GM18507 (cell line): ENCODE data around the gene ENOX1.

Experiments
- DNase-seq: peaks from one replicate; pipeline ENCODE4 v3.0.0; 2011; ENCODE audit warnings: low read depth; ENCODE audit not compliant: insufficient read length; ENCODE audit errors: extremely low spot score
- FAIRE-seq: peaks from 2 replicates; lab custom pipeline; 2011; peaks lifted over from hg19 to GRCh38; lab: Jason Lieb, UNC

Gene ENOX1

DNA sequence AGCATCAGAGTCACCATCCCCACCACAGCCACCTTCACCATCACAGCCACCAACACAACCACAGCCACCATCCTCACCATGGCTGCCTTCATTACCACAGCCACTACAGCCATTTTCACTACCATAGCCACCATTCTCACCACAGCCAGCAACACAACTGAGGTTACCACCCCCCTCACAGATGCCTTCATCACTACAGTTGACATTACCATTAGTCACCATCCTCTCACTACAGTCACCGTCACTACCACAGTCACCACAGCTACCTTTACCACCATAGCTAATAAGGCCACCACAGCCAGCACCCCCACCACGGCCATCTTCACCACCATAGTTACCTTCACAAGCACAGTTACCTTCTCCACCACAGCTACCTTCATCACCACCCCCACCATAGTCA, 493.8 kb downstream of the ENOX1 start:
- DNase-seq (no peak), FAIRE-seq (no peak)

DNA sequence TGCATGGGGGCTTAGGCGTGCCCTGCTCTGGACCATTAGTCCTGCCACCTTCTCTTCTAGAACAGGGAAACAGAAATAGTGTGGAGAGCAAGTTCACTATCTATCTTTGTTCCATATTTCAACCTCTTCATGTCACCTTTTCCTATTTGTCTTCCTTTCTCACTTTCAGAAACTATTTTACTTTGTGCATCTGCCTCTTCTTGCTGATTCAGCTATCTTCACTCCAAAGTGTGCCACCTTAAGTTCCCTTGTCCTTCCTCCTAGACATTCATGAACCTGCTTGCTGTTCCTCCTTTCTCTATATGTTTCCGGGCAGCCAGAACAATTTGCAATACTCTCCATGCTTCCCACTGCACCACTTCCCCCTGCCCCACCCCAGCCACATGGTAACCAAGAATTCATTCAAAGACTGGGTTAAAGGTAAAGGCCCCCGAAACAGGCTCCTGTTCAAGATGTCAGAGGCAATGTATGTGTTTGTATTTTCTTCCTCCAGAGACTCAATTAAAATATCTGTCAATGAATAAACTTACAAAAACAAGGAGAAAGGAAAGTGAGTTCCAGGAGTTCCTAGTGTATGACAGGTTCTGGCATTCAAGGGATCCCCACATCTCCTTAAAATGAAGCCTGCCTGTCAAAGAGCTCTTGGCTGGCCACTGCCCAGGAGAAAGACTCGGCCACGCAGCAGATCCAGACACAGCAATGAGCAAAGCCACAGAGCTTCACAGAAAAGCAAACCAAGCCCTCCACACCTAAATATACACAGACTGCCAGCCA, 495.3 kb downstream of the ENOX1 start:
- no peak for DNase-seq
- no peak for FAIRE-seq

DNA sequence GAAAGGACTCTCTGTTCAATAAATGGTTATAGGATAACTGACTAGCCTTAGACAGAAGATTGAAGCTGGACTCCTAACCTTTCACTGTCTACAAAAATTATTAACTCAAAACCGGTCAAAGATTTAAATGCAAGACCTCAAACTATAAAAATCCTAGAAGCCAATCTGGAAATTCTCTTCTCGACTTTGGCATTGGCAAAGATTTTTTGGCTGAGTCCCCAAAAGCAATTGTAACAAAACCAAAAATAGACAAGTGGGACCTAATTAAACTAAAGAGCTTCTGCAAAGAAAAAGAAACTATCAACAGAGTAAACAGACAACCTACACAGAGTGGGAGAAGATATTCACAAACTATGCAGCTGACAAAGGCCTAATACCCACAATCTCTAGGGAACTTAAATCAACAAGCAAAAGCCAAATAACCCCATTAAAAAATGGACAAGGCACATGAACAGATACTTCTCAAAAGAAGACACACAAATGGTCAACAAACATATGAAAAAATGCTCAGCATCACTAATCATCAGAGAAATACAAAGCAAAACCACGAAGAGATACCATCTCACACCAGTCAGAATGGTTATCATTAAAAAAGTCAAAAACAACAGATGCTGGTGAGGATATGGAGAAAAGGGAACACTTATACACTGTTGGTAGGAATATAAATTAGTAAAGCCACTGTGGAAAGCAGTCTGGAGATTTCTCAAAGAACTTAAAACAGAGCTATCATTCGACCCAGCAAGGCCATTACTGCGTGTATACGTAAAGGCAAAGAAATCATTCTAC, 497.1 kb downstream of the ENOX1 start:
- FAIRE-seq (no peak), DNase-seq (no peak)

DNA sequence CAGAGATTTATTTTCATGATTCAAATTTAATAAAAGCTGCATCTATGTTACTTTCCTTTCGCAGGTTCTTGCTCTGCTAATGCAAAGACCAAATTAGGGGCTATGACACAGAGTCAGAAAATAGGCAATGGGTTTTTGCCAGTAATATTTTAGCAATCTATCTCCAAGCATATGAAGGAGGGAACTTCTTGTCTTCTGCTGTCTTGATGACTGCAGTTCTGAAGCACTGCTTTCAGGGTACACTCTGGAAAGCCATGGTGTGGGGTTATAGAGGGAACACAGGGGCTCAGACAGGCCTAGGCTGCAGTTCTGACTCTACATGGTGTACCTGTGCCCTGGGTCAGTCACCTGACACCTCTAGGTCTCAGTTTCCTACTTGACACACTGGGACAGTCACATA, 500.0 kb downstream of the ENOX1 start:
- DNase-seq, result no peak
- no peak for FAIRE-seq

DNA sequence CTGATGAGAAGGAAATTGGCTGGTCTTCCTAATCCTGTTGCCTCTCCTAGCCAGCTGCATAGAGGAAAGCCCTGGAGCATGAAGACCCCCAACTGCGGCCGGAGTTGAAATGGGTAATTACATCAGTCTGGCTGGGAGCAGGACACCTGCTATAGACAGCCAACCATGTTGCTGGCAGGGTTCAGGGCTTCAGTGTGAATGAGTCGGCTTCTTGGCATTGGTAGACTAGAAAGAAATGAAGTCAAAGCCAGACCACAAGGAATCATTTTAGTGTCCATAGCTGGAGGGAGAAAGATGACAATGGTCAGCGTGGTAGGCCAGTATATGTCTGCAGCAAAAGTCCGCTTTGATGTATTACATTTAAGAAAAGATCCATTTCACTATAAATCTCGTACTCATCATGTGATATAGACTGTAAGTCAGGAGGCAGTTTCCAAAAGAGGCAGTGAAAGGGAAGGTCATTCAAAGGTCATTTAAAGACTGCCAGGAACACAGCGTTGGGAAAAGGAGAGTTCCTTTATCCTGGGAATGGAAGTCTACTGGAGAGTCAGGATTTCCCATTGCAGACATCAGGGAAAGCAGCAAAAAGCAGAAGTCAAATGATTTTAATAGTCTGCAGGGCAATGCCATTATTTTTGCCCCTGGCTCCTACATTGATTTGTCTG, 500.7 kb downstream of the ENOX1 start:
- DNase-seq (no peak), FAIRE-seq (no peak)

DNA sequence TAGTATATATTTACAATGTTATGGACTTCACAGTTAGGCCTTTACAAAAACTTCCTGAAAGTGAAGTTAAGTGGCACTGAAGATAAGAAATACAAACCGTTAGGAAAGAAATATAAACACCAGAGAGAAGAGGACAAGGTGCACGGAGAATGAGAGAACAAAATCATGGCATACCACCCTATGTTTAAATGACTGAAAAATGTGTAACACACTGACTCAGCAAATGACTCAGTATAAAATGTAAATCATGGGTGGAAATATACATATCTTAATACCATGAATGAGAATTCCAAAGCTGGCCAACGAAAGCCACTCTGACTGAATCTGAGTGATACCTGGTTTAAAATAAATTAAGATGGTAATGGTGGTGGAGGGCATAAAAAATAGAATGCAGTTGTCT, 502.6 kb downstream of the ENOX1 start:
- DNase-seq, result no peak
- no peak for FAIRE-seq

DNA sequence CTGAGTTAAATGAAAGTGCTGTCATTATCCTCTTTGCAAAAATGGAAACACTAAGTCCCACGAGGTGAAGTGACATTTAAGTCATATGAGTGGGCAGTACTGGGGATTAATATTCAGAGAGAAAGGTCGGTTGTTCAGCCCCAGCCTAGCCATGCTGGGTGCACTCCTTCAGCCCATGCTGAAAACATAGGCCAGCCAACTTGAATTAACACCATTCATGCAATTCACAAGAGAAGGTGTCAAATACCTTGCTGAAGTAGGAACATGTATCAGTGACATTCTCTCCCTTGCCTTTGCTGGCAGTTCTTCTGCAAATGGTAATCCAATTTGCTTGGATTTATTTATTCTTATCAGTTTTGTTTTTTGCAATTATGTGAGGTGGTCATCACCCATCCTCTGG, 507.1 kb downstream of the ENOX1 start:
- FAIRE-seq (no peak), DNase-seq (no peak)

DNA sequence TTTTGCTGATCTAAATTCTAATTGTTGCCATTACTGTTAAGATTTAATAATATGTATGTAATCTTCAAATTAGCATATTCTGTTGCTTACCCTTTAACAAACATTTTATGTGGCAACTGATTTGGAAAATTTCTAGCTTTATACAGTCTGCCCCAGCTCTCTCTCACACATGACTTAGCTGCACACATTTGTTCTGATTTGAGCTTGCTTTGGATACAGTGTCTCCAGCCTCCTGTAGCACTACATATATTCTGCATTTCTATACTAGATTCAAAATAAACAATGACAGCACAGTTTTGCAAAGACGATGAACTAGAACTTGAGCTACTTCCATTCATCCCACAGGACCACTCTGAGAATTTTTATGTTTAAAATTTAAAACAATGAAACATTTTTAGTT, 508.6 kb downstream of the ENOX1 start:
- no peak for DNase-seq
- FAIRE-seq, result no peak

DNA sequence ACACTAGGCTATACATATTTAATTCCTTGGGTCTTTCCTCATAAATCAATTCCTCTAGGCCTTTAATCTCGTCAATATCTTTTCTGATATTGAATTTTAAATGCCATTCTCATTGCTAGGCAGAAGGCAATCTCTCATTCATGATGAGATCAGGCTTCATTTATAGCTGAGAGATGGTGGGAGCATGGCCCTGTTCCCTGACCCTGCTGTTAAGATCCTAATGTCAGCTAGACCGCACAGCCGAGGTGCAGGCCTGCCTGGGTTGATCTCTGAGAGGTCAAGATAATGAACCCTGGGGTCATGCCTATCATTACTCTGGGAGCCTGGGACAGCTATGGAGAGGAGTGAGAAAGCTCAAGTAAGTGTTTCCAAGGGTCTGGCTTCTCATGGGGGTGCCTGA, 509.6 kb downstream of the ENOX1 start:
- DNase-seq (no peak), FAIRE-seq (no peak)

DNA sequence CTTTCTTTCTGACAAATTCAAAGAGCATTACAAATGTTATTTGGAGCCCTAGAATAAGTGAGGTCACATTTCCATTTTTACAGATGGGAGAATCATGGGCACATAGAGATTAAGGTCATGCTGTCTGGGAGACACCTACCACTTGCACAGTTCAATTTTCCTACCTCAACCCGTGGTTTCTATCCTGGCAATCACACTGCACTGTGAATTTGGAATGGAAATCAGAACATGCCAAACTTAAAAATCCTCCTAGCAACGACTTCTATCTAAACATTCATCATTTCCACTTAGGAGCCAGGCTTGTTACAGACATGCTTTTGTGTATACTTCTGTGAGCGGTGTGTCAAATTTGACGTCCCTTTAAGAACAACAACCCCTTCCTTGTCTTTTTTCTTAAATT, 511.9 kb downstream of the ENOX1 start:
- FAIRE-seq (no peak), DNase-seq (no peak)

DNA sequence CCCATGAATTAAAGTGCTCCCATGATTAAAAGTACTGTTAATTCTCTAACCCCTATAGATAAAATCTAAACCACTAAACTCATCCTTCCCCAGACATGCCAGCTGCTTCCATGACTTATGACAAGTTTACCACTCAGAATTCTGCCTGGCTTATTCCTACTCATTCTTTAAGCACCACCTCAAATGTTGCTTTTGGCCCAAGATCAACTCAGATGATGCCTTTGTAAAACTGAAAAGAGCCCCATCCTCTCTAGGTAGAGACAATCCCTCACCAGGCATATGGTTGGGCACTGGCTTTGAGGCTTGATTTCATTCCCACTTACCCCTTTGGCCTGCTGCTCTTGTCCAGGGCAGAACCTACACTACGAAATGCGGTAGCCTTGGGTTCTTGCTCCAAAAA, 513.4 kb downstream of the ENOX1 start:
- no peak for FAIRE-seq
- no peak for DNase-seq

DNA sequence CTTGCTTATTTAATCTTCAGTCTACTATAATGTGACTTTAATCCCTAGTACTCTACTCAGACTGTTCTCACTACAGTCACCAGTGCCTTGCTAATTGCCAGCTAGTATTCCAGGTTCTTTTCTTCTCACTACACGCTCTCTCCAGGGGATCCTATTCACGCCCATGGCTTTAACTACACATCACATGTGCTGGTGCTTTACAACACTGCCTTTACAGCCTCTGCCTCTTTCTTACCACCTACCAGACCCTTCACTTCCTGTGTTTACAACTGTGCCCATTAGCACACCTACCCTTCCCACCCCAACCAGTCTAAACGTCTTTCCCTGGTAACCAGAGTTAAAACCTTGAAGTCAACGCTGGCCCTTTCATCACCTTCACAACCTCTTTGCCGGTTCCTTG, 513.9 kb downstream of the ENOX1 start:
- DNase-seq (no peak), FAIRE-seq (no peak)

DNA sequence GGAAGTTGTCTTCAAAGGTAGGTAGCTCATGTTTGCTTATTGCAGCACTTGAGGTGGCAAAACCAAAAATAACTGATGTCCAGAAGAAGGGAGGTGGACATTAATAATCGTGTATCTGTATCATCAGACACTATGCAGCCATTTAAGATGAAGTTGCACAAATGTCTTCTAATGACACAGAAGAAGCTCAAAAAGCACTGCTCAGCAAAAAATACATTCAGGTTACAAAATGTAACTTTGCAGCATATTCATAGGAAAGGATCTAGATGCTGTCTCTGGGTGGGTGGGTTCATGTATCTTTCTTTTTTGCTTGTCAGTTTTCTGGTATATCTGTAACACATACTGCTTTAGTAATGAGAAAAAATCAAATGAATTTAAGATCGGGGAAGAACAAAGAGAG, 515.6 kb downstream of the ENOX1 start:
- FAIRE-seq (no peak), DNase-seq (no peak)

DNA sequence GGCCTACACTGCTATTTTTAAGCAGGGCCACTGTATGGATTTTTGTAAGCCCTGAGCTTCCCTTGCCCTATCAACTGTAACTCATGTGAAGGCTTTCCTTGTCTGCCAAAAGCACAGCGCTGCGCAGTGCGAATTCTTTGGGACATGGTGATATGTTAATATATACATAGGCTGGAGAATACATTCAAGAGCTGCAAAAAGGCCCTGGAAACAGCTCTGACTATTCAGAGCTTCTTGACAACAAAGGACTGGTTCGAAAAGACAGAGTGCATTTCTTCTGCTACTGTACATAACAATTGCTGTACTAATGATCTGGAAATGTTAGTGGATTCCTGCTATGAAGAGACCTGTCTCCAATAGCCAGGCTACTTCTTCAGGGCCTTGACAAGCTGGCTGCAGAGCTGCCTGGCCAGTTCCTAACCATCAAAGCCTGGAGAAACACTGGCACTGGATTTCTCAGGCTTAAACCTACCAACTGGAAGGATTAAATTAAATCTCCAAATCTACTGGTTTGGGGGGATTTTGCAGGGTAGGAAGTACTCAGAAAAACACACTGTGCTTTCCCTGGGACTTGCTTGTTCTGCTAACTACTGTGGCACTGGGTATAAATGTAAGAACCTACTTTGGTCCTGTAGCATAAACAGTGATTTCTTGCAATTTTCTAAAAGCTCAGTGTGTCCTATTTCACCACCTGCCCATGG, 516.5 kb downstream of the ENOX1 start:
- FAIRE-seq (no peak), DNase-seq (no peak)

DNA sequence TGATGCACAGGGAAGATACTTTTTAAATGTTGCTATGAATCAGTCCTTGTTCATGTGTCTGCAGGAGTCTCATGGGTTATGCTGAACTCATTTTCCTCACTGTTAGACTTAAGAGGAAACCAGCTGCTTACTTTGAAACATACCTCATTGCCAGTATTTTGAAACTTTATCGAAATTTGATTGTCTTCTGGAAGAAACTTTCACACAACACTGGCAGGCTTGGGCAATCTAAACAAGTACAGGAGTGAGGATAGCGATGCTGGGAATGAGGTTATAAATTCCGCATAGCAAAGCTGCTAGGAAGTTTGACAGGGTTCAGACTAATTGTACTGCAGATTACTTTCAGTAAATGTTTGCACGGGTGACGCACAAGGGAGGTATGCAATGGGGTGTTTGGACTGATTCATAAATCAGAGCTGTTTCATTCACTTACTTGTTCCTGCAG, 517.7 kb downstream of the ENOX1 start:
- no peak for FAIRE-seq
- DNase-seq, result no peak

DNA sequence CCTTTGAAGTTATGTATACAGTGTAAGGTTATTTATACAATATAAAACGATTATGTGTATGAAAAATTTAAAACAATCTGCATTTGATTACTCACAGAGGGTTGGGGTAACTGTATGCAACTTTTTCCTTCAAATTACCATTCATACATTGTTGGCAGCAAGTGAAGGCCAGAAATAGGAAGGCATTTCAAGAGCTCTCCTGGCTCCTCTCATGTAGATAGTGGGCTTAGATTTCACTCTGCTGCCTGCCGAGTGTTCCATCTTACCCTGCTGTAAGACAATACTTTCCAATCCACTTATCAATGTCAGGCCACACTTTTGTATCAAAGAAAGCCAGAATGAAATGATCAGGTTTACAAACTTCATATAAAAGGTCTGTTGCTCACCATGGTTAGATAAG, 518.1 kb downstream of the ENOX1 start:
- FAIRE-seq (no peak), DNase-seq (no peak)

DNA sequence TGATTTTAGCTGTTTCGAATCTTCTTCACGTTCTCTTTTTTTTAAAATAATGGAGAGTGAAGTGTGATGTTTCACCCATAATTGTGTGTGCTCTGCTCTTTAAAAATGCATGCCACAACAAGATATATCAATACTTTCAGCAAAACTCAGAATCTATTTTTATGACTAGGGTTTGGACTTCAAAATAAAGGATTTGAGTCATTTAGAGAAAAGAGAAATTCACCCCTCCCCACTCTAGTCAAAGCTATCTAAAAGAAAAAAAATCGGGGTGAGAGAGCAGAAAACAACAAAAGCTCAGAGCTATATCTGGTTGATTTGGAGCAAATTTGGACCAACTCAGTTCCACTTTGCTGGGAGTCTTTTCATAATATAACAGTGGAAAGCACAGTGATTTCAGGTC, 518.9 kb downstream of the ENOX1 start:
- DNase-seq (no peak), FAIRE-seq (no peak)

DNA sequence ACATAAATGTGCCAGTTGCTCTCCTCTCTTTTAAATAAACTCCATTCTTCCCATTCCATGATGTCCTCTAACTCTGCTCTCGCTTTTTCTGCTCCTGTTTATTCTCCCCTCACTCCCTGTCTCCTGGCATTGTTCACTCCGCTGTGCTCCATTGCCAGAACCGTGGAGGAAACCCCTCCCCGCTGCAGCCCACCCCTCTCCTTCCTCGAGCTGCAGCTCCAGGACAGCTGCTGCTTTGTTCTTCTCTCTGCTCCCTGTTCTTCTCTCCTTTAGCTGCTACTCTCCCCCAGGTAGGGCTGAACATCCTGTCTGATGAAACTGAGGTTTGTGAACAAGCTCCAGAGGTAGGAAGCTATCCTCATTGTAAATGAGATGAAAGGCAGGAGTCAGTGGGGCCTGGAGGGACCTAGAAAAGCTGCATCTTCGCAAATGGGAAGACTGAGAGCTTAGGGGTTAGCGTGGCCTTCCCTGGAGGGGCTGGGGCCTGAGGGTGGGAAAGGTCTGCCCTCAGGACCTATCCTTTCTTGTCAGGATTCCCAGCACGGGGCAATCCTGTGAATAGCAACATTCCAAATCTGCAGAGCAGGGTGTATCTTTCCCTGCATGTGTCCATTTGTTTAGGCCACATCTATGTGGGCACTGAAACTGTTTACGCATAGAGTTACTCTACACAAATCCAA, 519.7 kb downstream of the ENOX1 start:
- FAIRE-seq (no peak), DNase-seq (no peak)

DNA sequence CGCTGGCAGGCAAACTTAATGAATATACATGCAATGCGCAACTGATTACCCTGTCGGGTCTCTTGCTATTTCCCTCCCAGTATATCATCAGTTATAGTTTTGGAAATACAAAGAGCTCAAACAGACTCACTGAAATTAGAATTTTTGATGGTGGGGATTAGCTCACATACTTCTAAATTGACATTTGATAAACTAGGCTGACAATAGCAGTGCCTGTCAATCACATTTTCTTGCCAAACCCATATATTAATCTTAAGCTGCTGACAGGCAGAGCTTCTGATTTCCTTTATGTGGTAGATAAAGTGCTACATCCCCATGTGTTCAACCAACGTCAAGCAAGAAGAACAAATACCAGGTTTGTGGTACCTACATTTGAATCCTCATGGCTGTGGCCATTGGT, 521.7 kb downstream of the ENOX1 start:
- FAIRE-seq (no peak), DNase-seq (no peak)

DNA sequence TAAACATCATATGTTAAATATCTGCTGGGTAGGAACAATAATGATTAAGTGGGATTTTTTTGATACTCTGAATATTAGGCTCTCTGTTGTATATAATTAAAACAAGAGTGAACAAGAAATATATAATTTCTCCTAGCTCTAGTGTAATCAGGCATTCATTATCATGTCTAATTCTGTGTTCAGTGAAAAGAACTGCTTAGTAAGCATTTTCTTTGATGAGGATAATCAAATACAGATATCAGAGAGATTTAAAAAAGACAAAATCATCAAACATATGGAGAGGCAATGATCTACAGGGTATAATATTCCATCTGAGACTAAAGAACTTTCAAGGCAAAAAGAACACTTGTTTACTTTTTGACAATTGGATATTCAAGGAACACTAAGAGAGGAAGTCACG, 522.3 kb downstream of the ENOX1 start:
- FAIRE-seq, result no peak
- no peak for DNase-seq
